Measurements from ENCODE around the gene PC.

DNA sequence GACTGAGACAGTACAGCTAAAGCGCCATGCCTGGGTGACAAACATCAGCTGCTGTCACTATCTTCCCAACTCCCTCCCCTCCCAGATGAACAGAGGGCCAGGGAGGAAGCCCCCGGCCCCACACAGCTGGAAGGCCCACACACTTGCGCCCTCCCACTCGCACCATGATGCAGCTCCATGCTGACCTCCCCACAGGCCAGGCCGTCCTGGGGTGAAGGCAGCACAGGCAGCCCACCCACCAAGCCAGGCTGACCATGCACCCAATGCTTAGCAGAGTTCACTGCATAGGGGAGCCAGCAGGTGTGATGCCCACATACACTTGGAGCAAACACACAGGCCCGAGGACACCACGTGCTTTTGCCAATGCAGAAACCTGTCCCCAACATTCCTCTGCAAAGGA lies 79.2 kb downstream of the PC start:
- TF ChIP-seq YY1 (IDR thresholded peaks at IDR 0.05; ENCODE audit: insufficient read depth, insufficient read length) (no peak), ZNF274 (IDR thresholded peaks at IDR 0.05; ENCODE audit: low read depth, low read length) (no peak)
